Activated CD4-positive, CD25-positive, alpha-beta regulatory T cell (primary cell): Measurements from ENCODE around the gene MED7.

ENCODE experiments used
- DNase-seq, 4 experiments: peaks; one replicate each; lab custom pipeline; 2025; lab: John Stamatoyannopoulos, UW

The MED7 gene

DNA sequence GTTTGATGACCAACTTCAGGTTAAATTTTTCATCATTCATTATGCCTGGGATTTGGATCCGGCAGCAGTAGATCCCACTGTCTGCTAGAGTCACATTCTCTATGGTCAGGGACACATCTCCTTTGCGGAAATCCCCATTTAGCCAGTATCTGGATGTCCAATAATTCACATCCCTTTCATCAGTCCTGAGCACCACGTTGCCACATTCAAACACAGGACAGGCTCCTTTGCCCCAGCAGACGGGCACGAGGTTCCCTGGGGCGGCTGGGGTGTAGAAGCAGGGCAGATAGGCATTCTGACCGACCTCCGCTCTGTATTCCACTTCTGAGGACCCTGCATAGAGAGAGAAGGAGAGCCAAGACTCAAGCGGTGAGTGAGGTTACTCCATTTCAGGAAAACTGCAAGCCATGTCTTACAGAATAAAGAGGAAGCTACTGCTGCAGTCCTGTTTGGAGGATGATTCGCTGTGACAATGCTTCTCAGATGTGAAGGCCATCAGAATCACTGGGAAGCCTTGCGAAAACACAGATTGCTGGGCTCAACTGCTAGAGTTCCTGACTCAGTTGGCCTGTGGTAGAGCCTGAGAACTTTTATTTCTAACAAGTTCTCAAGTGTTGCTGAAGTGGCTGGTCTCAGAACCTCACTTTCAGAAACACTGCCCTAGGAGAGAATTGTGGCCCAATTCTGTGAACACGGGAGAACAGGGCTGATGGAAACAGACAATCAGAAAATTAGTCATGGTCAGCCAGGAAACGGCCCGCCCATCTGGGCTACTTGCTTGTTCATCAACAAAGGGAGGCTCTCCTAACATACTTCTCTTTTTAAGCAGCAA, 35.8 kb downstream of the MED7 start:
- DNase-seq = no peak

- DNase-seq = no peak
These were observed 42.5 kb downstream of the MED7 start for GRCh38 chr5:157100140-157100679.

DNA sequence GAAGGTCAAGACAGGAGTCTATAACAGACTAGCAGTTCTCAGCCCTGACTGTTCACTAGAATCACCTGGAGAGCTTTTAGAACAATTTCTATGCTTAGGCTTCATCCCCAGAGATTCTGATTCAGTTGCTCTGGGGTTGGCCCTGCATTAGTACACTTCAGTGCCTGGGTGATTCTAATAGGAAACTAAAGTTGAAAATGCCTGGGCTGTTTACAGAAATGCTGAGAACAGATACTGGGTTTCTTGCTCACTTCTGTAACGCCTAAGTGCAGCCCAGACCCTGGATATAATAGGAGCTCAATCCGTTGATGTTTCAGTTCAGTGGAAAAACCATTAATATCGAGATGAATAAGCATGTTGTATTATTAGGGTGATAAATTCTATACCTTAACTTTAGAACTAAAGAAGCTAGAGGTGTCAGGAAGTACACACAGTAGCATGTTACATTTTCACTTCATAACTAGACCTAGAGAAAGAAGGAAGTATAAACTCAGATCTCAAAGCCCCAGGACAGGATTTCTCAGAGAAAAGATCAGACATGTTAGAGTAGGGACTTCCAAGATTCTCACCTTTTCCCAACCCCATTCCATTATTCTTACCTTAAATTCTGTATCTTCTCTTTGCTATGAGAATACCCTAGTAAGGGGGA, 54.2 kb downstream of the MED7 start:
- DNase-seq = no peak
